ENCODE results near the gene MMUT. TPM values are rescaled to one million over a fixed set of nuclear protein-coding genes. Genes with fewer than 3 reads are reported as not detected.

The MMUT gene
- total RNA-seq, 2 experiments from 2014 or later: 6.4 to 7.2 TPM

DNA sequence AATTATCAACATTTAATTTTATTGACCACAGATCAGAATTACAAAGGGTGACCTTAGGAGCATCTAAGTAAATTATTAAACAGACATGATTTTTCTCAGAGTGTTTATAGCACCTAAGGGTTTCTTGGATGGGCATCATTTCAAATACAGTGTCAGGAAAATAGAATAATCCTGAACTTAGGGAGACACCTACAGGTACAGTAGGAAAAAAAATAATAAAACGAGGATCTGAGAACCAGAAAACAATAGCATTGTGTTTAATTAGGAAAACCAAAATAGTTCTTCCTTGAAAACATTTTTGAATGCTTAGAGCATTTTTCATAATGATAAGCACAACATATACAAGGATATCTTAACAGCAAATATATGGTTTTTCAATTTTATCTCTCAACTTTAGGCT, 39.2 kb downstream of the MMUT start:
- H3K27me3 ChIP-seq (ENCODE audit: control insufficient read depth in 1 of 2, insufficient read depth in 2 of 2, low read length in 2 of 2): no peaks in the 10 kb centered on the region
- H3K27ac ChIP-seq (ENCODE audit: low read depth in 1 of 2, low read length in 2 of 2): no peak overlapping the region
- H3K4me1 Mint-ChIP-seq (ENCODE audit: low read depth): no peaks in the 10 kb centered on the region
- intact Hi-C loops (cut with DNase I, micrococcal nuclease): no loop called here
- no peak for ATAC-seq (ENCODE audit: poor library complexity)
- H3K4me3 ChIP-seq (ENCODE audit: low read length): no peak overlapping the region
- ChIA-PET POLR2A (no interaction called here), CTCF (no interaction called here)
- no peaks in the 10 kb centered on the region for H3K27me3 Mint-ChIP-seq
- no peak overlapping the region for H3K27ac Mint-ChIP-seq
- no peaks in the 10 kb centered on the region for H3K4me1 ChIP-seq (ENCODE audit: insufficient read depth, low read length)
- no peaks in the 10 kb centered on the region for H3K36me3 ChIP-seq (ENCODE audit: insufficient read depth, low read length)
- no peak for DNase-seq
- H3K4me3 Mint-ChIP-seq: no peak overlapping the region
- no peaks in the 10 kb centered on the region for H3K9me3 Mint-ChIP-seq
- no peaks in the 10 kb centered on the region for H3K9me3 ChIP-seq (ENCODE audit: control insufficient read depth in 1 of 2, insufficient read depth in 1 of 2, low read length in 2 of 2)
- peaks cover 8% of the 10 kb centered on the region for H3K36me3 Mint-ChIP-seq (ENCODE audit: low read depth)
- TF ChIP-seq, protein P1, sequence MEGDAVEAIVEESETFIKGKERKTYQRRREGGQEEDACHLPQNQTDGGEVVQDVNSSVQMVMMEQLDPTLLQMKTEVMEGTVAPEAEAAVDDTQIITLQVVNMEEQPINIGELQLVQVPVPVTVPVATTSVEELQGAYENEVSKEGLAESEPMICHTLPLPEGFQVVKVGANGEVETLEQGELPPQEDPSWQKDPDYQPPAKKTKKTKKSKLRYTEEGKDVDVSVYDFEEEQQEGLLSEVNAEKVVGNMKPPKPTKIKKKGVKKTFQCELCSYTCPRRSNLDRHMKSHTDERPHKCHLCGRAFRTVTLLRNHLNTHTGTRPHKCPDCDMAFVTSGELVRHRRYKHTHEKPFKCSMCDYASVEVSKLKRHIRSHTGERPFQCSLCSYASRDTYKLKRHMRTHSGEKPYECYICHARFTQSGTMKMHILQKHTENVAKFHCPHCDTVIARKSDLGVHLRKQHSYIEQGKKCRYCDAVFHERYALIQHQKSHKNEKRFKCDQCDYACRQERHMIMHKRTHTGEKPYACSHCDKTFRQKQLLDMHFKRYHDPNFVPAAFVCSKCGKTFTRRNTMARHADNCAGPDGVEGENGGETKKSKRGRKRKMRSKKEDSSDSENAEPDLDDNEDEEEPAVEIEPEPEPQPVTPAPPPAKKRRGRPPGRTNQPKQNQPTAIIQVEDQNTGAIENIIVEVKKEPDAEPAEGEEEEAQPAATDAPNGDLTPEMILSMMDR (IDR thresholded peaks at IDR 0.05): no peak

GRCh38 chr6:49416195-49416594, 46.9 kb downstream of the MMUT start:
- no peak for ATAC-seq (ENCODE audit: poor library complexity)
- no peaks in the 10 kb centered on the region for H3K9me3 Mint-ChIP-seq

DNA sequence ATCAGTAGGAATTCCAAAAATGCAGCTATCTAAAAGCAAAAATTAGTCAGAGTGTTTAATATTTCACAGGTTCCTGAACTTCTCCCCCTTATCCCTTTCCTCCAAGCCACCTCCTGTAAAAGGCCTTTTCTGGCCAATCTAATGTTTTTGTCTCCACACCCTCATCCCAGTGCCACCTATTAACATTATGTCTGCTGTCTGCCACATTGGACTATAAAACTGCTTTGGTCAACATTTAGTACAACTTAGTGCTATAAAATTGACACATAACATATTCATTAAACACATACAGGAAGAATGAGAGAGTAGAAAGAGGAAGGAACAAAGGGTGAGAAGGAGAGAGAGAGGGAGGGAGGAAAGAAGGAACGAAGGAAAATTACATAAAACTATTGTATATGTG, 47.7 kb downstream of the MMUT start:
- H3K36me3 ChIP-seq (ENCODE audit: insufficient read depth, low read length): no peaks in the 10 kb centered on the region
- TF ChIP-seq, protein P1 (IDR thresholded peaks at IDR 0.05): no peak

More at GRCh38 chr6:49416195-49416594, 46.9 kb downstream of the MMUT start:
- ChIA-PET CTCF (no interaction called here), POLR2A (no interaction called here)
- Mint-ChIP-seq H3K4me1 (ENCODE audit: low read depth) (no peaks in the 10 kb centered on the region), H3K27ac (no peak overlapping the region), H3K4me3 (no peak overlapping the region), H3K36me3 (ENCODE audit: low read depth) (no peaks in the 10 kb centered on the region), H3K27me3 (peaks cover 9% of the 10 kb centered on the region)
- H3K27ac ChIP-seq (ENCODE audit: low read depth in 1 of 2, low read length in 2 of 2): no peak overlapping the region
- TF ChIP-seq, protein P1 (IDR thresholded peaks at IDR 0.05): no peak
- DNase-seq: no peak
- H3K36me3 ChIP-seq (ENCODE audit: insufficient read depth, low read length): no peaks in the 10 kb centered on the region
- no peaks in the 10 kb centered on the region for H3K9me3 ChIP-seq (ENCODE audit: control insufficient read depth in 1 of 2, insufficient read depth in 1 of 2, low read length in 2 of 2)
- H3K4me1 ChIP-seq (ENCODE audit: insufficient read depth, low read length): no peaks in the 10 kb centered on the region
- H3K4me3 ChIP-seq (ENCODE audit: low read length): no peak overlapping the region
- intact Hi-C loops (cut with DNase I, micrococcal nuclease): no loop called here
- no peaks in the 10 kb centered on the region for H3K27me3 ChIP-seq (ENCODE audit: control insufficient read depth in 1 of 2, insufficient read depth in 2 of 2, low read length in 2 of 2)

More for the DNA sequence above, 47.7 kb downstream of the MMUT start:
- H3K27me3 ChIP-seq (ENCODE audit: control insufficient read depth in 1 of 2, insufficient read depth in 2 of 2, low read length in 2 of 2): no peaks in the 10 kb centered on the region
- POLR2A ChIA-PET: no interaction called here
- Mint-ChIP-seq H3K36me3 (ENCODE audit: low read depth) (no peaks in the 10 kb centered on the region), H3K9me3 (no peaks in the 10 kb centered on the region), H3K27me3 (peaks cover 9% of the 10 kb centered on the region), H3K4me3 (no peak overlapping the region), H3K27ac (no peak overlapping the region), H3K4me1 (ENCODE audit: low read depth) (no peaks in the 10 kb centered on the region)
- no peak overlapping the region for H3K27ac ChIP-seq (ENCODE audit: low read depth in 1 of 2, low read length in 2 of 2)
- intact Hi-C loops (cut with DNase I, micrococcal nuclease): no loop called here
- H3K9me3 ChIP-seq (ENCODE audit: control insufficient read depth in 1 of 2, insufficient read depth in 1 of 2, low read length in 2 of 2): no peaks in the 10 kb centered on the region
- no peaks in the 10 kb centered on the region for H3K4me1 ChIP-seq (ENCODE audit: insufficient read depth, low read length)
- CTCF ChIA-PET: no interaction called here
- DNase-seq (no peak), ATAC-seq (ENCODE audit: poor library complexity) (no peak)
- no peak overlapping the region for H3K4me3 ChIP-seq (ENCODE audit: low read length)
